UCSD-AML1 (cell line): ENCODE measurements around the gene UBR4.

ENCODE experiments used
- DNase-seq: peaks from one replicate; lab custom pipeline; 2025; ENCODE audit not compliant: unreplicated experiment; lab: John Stamatoyannopoulos, UW

Gene UBR4

DNA sequence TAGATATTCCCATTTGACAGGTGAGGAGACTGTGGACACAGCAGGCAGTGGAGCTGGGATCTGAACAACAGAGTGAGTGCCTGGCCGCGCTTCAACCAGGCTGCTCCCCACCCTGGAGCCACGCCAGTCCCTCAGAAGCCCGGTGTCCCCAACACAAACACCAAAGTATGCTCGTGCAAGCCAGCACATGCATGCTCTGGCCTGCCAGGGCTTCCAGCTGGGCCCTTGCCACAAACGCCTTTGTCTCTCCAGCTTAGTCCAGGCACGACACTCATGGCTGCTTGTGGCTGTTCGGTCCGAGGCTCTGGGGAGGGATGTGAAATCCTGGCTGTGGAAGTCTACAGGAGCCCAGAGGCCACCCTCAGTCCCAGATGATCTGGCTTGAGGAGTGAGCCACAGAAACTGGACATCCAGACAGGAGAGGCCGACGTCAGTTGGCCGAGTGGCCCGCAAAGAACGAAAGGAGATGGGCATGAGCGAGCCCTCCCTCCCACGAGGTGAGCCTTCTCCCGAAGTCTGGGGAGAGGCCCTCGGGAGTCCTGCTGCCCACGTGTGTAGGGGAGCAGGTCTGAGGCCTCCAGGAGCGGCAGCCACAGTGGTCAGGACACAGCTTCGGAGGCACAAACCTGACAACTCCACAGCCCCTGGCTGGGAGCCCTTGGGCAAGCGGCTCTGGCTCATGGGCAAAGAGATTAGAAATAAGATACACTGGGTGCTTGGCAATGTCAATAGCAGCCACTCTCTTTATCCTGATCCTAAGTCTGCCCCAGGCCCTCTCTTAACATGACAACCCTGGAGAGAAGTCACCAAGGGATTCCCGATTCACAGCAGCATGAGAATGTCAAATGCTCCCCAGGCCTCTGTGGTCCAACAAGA is 136.5 kb downstream of the UBR4 start:
- DNase-seq, result no peak

DNA sequence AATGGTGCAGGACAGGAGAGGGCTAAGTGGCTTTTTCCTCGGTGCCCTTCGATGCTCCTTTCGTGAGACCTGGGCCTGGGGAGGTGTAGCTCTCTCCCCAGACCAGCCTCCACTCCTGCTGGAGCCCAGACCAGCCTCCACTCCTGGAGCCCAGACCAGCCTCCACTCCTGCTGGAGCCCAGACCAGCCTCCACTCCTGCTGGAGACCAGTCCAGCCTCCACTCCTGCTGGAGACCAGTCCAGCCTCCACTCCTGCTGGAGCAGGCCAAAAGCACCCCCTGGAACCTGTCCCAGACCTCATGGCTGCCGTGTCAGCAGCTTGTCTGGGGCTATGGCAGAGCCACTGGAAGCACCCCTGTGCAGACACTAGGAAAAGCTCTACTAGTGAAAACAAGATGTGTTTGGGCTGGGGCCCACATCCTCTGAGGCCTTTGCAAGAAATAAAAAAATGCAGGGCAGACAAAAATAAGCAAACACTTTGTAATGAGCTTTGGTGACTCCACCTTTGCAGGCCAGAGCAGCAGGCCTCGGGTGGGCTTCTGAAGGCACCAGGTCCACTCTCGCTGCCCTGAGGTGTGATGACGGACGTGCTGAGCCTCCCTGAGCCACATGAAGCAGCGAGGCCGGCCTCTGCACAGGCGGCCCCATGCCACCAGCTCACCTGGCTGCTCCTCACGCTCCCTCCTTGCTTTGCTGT is 137.6 kb downstream of the UBR4 start:
- DNase-seq, result no peak

DNA sequence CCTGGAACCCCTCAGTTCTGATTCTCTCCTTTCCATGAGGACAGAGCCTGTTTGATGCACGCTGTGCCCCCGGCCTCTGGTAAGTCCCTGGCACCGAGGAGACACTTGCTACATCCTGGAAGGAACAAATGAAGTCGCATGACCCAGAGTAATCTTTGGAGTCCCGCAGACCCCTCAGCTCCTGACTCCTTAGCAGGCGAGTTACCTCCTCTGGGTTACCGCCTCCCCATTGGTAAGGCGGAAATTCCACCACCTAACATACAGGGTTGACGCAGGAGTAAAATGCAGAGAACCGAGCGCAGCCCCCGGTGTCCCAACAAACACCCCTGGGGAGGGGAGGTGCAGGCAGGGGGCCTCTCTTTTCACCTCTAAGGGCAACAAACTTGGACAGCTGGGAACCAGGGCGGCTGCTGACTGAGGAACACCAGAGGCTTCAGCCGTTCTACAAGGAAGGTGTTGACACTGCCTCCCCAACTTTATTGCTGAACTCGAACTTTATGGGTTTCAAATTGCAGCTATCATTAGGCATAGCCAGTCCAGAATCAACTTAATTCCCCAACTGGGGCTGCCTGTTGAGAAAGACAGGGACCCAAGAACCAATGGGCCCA is 138.3 kb downstream of the UBR4 start:
- DNase-seq, result no peak

DNA sequence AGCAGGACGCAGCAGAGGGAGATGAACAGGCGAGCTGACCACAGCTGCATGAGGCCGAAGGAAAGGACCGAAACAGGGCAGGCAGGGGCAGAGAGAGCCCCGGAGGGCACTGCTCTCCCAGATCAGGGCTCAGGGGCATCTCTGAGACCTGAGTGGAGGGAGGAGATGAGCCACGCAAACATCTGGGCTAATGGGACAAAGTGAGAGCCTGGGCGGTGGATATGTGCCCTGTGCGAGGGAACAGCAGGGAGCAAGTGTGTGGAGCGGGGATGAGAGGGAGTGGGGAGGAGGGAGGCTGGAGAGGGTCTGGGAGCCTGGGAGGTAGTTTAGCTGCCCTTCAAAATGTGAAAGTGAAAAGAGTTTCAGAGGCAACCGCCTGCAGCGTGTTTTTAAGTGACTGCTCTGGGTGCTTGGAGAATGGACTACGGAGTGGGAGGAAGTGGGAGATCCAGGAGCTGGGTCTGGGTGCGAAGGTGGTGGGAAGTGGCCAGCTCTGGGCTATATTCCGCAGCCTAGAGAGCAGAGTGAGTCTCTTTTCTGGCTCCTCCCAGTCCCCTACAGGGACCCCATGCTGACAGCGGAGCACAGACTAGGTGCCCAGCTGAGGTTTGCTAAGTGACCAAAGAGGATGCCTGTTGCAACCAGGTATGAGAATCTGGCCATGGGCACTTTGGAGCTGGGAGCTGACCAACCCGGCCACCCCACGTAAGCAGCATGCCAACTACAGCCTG is 139.0 kb downstream of the UBR4 start:
- no peak for DNase-seq

DNA sequence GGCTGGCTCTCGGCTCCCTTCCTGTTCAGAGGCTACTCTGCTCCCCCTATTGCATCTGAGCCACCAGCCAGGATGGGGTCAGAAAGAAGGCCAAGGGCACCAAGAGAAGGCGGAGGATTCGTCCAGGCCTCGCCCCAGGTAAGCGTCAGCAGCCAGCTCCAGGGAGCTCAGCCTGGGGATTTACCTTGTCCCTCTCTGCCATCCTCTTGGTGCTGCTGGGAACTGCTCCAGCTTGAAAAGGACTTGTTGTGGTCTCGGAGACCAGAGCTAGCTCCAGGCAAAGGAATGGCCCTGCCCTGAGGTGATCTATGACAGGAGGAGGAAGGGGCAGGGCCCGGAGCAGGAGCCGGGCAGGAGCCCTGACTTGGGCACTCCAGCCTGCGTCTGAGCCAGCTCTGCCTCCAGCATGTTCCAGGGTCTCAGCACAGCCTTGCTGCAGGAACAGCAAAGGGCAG is 139.8 kb downstream of the UBR4 start:
- DNase-seq, result no peak

DNA sequence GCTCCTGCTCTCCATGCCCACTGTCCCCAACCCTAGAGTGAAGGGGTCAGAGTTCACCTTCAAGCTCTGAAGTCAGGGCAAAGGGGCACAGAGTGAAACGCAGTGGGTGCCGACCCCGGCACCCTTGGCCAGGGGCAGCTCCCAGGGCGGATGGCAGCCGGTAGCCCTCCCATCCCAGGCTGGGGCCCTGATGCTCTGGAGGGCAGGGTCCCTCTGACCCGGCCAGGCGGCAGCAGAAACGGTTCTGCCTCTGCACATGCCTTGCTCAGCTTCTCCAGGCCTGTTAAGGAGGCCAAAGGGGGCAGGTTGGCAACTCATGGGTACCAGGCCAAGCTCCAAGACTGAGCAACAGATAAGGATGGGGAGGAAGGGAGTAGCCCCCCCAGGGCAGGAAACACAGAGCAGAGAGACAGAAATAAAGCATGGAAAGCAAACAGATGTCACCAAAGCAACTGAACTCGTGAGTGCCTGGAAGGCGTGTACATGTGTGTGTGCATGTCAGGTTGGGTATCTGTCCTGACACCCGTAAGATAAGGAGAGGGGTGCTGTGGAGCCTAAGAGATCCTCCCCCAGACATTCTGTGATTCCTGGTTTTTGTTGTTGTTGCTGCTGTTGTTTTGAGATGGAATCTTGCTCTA is 141.3 kb downstream of the UBR4 start:
- no peak for DNase-seq

DNA sequence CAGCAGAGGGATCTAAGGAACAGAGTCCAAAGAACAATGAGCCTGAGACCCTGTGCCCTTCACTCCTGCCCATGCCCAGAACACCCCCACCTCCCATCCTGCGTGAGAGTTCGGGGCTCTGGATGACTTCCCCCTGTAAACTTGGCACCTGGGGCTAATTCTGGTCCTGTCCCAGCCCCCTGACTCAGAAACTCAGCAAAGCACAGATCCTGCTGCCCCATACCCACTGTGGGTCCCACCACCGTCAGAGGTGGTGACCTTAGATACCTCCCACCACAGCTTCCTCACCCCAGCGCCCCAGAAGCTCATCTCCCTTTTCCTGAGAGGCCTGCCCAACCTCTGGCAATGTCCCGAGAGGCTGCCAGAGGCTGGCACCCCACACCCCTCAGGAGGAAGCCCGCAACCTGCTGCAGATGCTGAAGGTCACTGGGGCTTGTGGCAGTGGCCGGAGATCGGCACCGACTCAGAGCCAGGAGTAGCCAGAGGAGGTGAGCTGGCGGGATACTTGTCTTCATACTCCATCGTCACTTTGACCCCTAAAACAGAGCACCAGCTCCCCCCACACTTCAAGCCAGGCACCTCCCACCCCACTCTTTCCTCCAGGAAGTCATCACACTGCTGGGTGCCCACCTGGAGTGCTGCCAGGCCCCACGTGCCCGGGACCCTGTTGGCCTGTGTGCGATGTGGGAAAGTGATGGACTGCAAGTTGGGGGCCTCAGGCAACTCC is 142.0 kb downstream of the UBR4 start:
- no peak for DNase-seq

DNA sequence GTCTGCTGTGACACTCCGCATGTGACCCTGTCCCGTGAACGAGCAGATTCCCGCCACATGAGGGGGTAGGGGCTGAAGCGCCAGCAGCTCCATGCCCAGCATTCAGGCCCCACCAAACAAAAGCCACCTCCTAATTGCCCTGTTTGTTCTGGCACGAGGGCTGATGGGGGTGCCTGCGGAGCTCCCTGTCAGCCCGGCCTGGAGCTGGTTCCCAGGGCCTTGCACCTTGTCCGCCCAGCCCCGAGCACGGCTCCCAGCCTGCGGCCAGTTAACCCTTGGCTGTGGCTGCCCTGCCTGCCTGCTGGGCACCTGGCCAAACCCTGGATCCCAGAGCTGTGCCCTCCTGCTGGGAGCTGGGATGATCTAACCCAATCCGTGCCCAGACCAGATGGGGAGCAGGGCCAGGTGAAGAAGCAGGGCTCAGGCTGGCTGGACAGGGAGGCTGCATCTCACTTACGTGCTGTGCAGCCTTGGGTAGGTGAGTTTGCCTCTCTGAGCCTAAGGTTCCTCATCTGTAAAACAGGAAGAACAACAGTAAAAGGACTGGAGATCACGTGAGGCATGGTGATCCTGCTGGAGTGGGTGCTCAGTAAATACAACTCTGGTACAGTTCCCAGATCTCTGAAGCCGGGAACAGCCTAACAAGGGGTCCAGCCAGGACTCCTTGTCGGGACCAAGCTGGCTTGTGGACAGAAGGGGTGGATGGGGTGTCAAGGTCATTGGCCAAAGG is 142.7 kb downstream of the UBR4 start:
- no peak for DNase-seq

DNA sequence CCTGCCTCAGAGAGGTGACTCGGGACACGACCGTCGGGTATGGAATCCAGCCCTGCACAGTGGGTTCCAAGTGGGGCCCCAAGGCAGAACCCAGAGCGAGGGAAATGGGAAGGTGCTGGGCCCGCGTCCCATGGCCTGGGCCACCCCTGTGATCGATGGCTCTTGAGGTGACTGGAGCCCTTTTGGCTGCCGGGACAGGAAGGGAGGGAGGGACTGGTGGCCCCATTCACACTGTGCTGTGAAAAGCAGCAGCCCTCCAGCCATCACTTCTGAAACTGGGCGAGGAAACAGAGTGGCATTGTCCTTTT is 143.2 kb downstream of the UBR4 start:
- DNase-seq, result no peak

DNA sequence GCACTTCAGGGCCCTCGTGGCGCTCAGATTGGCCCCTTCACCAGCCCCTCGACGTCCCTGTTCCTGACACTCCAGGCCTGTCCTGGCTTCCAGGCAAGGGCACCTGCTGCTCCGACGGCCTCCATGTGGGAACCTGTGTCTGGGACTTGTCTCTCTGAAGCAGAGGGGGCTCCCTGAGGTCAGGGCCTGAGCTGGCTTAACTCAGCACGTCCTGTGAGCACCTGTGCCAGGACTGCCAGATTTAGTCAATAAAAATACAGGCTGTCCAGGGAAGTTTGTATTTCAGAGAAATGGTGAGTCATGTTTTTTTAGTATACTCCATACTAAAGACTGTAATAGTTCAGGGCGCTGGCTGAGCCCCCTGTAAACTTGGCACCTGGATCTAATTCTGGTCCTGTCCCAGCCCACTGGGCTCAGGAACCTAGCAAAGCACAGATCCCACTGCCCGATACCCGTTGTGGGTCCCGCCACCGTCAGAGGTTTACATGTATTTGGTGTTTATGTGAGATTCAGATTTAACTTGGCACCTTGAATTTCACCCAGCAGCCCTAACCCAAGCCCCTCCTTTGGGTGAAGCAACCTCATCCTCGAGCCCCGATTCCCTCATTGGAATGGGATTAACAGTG is 143.7 kb downstream of the UBR4 start:
- DNase-seq, result no peak

DNA sequence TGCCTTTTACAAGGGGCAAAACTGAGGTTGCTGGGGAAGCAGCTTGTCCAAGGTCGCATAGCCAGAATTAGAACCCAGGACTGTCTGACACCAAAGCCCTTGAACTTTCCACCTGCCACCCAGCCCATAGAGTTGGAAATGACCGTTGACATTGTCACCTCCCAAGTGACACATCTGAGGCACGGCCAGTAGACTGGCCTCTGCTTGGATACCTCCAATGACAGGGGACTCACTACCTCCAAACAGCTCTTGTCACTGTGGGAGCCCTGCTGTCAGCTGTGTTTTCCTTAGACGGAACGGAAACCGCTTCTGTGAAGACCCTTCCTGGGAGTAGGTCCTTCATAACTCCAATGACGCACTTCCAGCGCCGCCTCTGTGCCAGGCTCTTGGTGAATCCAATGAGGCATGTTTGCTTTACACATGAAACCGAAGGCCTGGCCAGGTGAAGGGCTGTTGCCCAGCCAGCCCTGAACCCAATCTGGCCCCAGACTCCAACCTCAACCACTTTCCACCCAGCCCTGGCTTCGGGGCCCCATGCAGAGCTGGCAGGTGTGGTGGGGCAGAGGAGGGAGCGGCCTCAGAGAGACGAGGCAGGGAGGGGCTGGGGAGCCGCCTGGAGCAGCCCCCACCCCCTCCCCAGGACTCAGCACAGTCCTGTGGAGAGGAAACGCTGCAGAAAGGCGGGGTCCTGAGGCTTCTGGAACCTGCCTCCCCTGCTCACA is 144.4 kb downstream of the UBR4 start:
- no peak for DNase-seq

DNA sequence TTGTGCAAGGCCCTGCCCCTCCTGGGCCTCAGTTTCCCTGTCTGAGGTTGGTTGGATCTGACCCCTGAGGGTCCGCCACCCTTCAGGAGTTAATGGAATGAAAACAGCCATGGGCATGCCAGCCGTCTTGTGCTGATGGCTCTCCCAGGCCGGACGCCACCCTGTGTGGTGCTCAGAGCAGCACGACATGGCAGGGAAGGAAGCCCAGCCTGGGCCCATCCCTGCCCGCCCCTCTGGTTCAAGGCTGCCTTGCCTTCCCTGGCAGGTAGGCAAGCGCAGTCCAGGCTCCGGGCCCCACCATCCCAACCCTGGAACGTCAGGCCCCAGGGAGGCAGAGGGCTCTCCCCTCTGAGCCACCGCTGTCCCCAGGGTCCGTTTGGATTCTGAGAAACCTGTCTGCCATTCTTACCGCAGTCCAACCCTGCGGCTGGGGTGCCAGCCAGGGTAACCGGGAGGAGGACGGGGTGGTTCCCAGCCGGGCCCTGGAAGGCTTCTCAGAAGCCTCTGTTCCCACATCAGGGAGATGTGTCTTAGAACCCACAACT is 145.1 kb downstream of the UBR4 start:
- DNase-seq, result no peak

DNA sequence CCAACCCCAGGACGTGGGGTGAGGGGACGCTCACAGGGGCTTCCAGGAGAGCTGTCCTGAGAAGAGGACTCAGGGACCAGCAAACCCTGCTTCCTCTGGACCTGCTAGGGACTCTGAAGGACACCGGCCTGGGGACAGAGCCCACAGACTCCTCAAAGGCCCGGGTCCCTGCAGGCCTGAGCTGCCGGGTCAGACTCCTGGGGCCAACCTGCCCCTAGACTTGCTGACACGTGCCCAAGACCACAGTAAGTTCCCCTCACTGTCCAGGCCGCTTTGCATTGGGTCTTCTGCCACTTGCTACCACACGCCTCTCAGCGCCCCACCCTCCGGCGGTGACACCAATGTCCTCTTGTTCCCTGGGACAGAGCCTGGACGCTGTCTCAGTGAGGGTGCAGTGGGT is 146.9 kb downstream of the UBR4 start:
- DNase-seq, result no peak

DNA sequence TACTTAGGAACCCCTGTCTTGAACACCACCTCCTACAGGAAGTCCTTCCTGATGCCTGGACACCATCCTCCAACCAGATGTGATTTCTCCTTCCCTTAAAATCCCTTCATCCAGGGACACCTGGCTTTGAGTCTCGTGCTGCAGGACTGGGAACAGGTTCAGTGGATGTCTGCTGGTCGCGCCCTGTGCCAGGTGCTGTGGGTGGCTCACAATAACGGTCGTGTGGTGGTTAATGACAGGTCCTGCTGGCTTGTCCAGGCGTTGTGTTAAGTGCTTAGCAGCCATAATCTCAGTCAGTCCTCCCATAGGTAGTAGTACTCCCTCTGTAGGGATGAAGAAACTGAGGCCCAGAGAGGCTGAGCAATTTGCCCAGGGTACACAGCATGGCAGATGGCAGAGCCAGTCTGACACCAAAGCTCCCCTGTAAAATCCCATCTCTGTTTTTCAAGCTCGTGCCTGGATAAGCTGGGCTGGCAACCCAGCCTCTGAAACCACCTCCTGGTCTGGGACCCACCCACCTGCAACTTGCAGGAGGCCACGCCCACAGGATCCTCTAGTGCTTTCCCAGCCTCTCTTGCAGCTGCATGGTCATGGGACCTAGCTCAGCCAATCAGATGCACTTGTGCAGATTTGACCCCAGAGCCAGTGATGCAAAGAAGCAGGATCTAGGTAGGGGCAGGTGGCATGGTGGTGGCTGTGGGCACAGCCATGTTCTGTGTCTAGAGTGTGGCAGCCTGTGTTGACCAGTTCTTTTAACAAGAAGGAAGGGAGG is 147.6 kb downstream of the UBR4 start:
- no peak for DNase-seq

DNA sequence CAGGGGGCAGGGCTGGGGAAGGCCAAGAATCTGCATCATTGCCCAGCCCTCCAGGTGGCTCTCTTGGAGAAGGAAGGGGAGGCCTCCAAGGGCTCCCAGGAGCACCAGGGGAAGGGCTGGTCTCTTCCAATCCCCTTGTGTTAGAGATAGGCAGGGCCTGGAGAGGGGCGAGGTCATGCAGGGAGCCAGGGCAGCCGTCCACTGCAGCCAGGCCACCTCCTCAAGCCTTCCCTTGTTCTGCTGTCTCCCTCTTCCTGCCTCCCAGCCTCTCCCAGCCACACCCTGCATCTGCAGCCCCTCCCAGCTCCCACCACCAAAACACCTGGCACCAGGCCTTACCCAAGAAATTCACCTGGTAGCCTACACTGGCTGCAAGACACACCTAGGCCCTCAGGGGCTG is 148.3 kb downstream of the UBR4 start:
- no peak for DNase-seq

DNA sequence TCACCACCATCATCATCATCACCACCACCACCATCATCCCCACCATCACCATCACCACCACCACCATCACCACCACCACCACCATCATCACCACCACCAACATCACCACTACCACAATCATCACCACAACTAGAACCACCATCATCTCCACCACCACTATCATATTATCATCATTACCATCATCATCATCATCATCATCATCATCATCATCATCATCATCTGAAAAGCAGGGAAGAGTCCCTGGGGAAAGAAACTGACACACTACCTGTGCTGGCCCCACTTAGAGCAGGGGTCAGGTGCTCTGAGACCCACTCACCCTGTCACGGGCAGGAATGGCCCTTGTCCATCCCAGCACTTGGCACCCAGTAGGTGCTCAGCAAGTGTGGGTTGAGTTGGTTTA is 148.7 kb downstream of the UBR4 start:
- DNase-seq, result no peak

DNA sequence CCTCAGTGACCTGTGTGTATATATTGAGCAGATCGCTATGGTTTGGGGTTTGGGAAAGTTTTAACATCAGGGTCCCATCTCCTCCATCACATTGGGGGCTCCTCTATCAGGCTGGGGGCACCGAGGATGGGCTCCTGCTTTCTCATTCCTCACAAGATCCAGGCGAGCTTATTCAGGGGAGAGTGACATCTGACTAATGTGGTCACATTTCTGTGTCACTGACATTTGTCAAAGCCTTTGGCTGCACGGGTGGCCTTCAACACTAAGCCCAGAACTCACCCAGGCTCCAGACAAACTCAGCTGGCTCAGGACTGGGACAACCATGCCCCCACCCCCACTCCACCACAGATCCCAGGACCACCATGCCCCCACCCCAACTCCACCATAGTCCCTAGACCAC is 150.3 kb downstream of the UBR4 start:
- no peak for DNase-seq

DNA sequence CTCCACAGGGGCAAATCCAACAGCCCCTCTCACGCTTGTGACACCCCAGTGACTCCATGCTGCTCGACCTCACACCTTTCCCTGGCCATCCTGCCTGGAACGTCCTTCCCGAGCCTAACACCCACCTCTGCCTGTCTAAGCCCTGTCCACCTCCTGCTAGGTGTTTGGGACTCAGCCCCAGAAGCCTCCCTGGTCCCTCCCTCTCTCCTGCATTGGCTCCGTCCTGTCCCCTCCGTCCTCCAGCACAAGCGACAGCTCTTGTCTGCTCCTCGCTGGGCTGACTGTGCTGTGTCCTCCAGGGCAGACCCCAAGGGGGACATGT is 151.6 kb downstream of the UBR4 start:
- no peak for DNase-seq
